H9 (cell line): ENCODE data around the gene MORC1. TPM values are rescaled to one million over a fixed set of nuclear protein-coding genes. Genes with fewer than 3 reads are reported as not detected.

Experiments used
- DNase-seq: peaks from one replicate; pipeline ENCODE4 v3.0.0-alpha.2; 2017
- H2AFZ ChIP-seq: one replicate; pipeline ENCODE4 v1.6.1; 2013; ENCODE audit warnings: mild to moderate bottlenecking, low read length, control low read depth, moderate library complexity
- H2AK5ac ChIP-seq: 2 replicates; pipeline ENCODE4 v1.6.1; 2013; ENCODE audit warnings: low read length, control low read depth, mixed read lengths; ENCODE audit not compliant: insufficient read length
- H2BK120ac ChIP-seq: one replicate; pipeline ENCODE4 v1.6.1; 2013; ENCODE audit warnings: low read depth, mild to moderate bottlenecking, low read length, control low read depth, inconsistent platforms; ENCODE audit not compliant: poor library complexity, severe bottlenecking
- H2BK12ac ChIP-seq: 2 replicates; pipeline ENCODE4 v1.6.1; 2013; ENCODE audit warnings: low read length, control low read depth, mixed read lengths, low read depth; ENCODE audit not compliant: insufficient read length
- H2BK15ac ChIP-seq: 2 replicates; pipeline ENCODE4 v1.6.1; 2013; ENCODE audit warnings: low read depth, low read length, control low read depth
- H2BK20ac ChIP-seq: one replicate; pipeline ENCODE4 v1.6.1; 2013; ENCODE audit warnings: low read depth, mild to moderate bottlenecking, low read length, control low read depth, inconsistent platforms; ENCODE audit not compliant: poor library complexity, severe bottlenecking
- H2BK5ac ChIP-seq: 2 replicates; pipeline ENCODE4 v1.6.1; 2013; ENCODE audit warnings: low read length, control low read depth, mixed read lengths; ENCODE audit not compliant: insufficient read length
- H3K14ac ChIP-seq: 2 replicates; pipeline ENCODE4 v1.6.1; 2013; ENCODE audit warnings: low read length, control low read depth; ENCODE audit not compliant: insufficient read depth
- H3K18ac ChIP-seq: 2 replicates; pipeline ENCODE4 v1.6.1; 2013; ENCODE audit warnings: low read depth, mild to moderate bottlenecking, mixed read lengths, low read length, control low read depth; ENCODE audit not compliant: insufficient read length
- H3K23ac ChIP-seq: 2 replicates; pipeline ENCODE4 v1.6.1; 2013; ENCODE audit warnings: low read length, control low read depth, mixed read lengths, low read depth; ENCODE audit not compliant: insufficient read length
- H3K23me2 ChIP-seq: 2 replicates; pipeline ENCODE4 v1.6.1; 2013; ENCODE audit warnings: low read depth, mild to moderate bottlenecking, mixed read lengths, low read length, control low read depth; ENCODE audit not compliant: insufficient read length, poor library complexity, severe bottlenecking
- H3K27ac ChIP-seq: 2 replicates; pipeline ENCODE4 v1.5.1; 2013; ENCODE audit warnings: low read length, control low read depth, mixed read lengths, low read depth; ENCODE audit not compliant: insufficient read length
- H3K27me3 ChIP-seq: 2 replicates; pipeline ENCODE4 v1.6.1; 2013; ENCODE audit warnings: low read length, control low read depth, inconsistent platforms; ENCODE audit not compliant: insufficient read depth
- H3K4ac ChIP-seq: 2 replicates; pipeline ENCODE4 v1.6.1; 2013; ENCODE audit warnings: low read depth, mild to moderate bottlenecking, control low read depth, inconsistent platforms, low read length, moderate library complexity
- H3K4me1 ChIP-seq: 2 replicates; pipeline ENCODE4 v1.6.1; 2013; ENCODE audit warnings: low read length, control low read depth, inconsistent platforms; ENCODE audit not compliant: insufficient read depth
- H3K4me2 ChIP-seq: 2 replicates; pipeline ENCODE4 v1.6.1; 2013; ENCODE audit warnings: low read length, control low read depth, mixed read lengths; ENCODE audit not compliant: insufficient read length, insufficient read depth
- H3K56ac ChIP-seq: 2 replicates; pipeline ENCODE4 v1.6.1; 2013; ENCODE audit warnings: low read depth, mild to moderate bottlenecking, mixed read lengths, low read length, control low read depth; ENCODE audit not compliant: insufficient read length
- H3K79me1 ChIP-seq: 2 replicates; pipeline ENCODE4 v1.6.1; 2013; ENCODE audit warnings: low read depth, mild to moderate bottlenecking, moderate library complexity, low read length, control low read depth, inconsistent platforms; ENCODE audit not compliant: insufficient read depth, poor library complexity, severe bottlenecking
- H3K79me2 ChIP-seq: 2 replicates; pipeline ENCODE4 v1.6.1; 2013; ENCODE audit warnings: low read length, control low read depth, inconsistent platforms; ENCODE audit not compliant: insufficient read depth
- H3K9ac ChIP-seq: 2 replicates; pipeline ENCODE4 v1.6.1; 2013; ENCODE audit warnings: low read length, control low read depth, mixed read lengths; ENCODE audit not compliant: insufficient read length; ENCODE audit errors: extremely low read depth
- H3K9me3 ChIP-seq: one replicate; pipeline ENCODE4 v1.6.1; 2013; ENCODE audit warnings: low read depth, low read length, inconsistent platforms; ENCODE audit not compliant: control insufficient read depth
- H3T11ph ChIP-seq: one replicate; pipeline ENCODE4 v1.6.1; 2013; ENCODE audit warnings: mild to moderate bottlenecking, low read length, control low read depth, inconsistent platforms
- H4K20me1 ChIP-seq: one replicate; pipeline ENCODE4 v1.6.1; 2013; ENCODE audit not compliant: control insufficient read depth, insufficient read length, insufficient read depth
- H4K5ac ChIP-seq: 2 replicates; pipeline ENCODE4 v1.6.1; 2013; ENCODE audit warnings: low read depth, mild to moderate bottlenecking, mixed read lengths, low read length, control low read depth; ENCODE audit not compliant: insufficient read length
- H4K8ac ChIP-seq: replicated peaks from 2 replicates; pipeline ENCODE4 v1.6.1; 2013; ENCODE audit warnings: low read length, control low read depth, mixed read lengths, low read depth; ENCODE audit not compliant: insufficient read length
- H4K91ac ChIP-seq: 2 replicates; pipeline ENCODE4 v1.6.1; 2013; ENCODE audit warnings: low read depth, mild to moderate bottlenecking, moderate library complexity, mixed read lengths, low read length, control low read depth; ENCODE audit not compliant: insufficient read length
- H3K27ac Mint-ChIP-seq, 3 experiments: 2 replicates in 2 of 3; 3 replicates in 1 of 3; pipeline ENCODE4 v1.8.0; 2020 to 2021; ENCODE audit warnings: mixed read lengths in 3 of 3, mild to moderate bottlenecking in 1 of 3, moderate library complexity in 1 of 3
- H3K27me3 Mint-ChIP-seq: 2 replicates; pipeline ENCODE4 v1.8.0; 2021; ENCODE audit warnings: low read depth, mild to moderate bottlenecking, moderate library complexity, mixed read lengths
- H3K36me3 Mint-ChIP-seq, 3 experiments: 2 replicates in 2 of 3; 3 replicates in 1 of 3; pipeline ENCODE4 v1.8.0; 2020 to 2021; ENCODE audit warnings: low read depth in 3 of 3, mixed read lengths in 3 of 3; ENCODE audit not compliant: insufficient read depth in 1 of 3
- H3K4me1 Mint-ChIP-seq, 2 experiments: 2 replicates each; pipeline ENCODE4 v1.8.0; 2020; ENCODE audit warnings: mixed read lengths in 2 of 2
- H3K4me3 Mint-ChIP-seq, 2 experiments: 2 replicates in 1 of 2; 3 replicates in 1 of 2; pipeline ENCODE4 v1.8.0; 2020 to 2021; ENCODE audit warnings: mild to moderate bottlenecking in 2 of 2, mixed read lengths in 2 of 2, moderate library complexity in 1 of 2
- H3K9me3 Mint-ChIP-seq, 2 experiments: 2 replicates in 1 of 2; 3 replicates in 1 of 2; pipeline ENCODE4 v1.8.0; 2020; ENCODE audit warnings: mild to moderate bottlenecking in 2 of 2, mixed read lengths in 2 of 2, moderate library complexity in 1 of 2
- CTCF ChIP-seq: fragments of 200-600 bp; sonication (generic); conservative IDR thresholded peaks from 3 replicates; pipeline ENCODE4 v1.8.0; 2021; ENCODE audit warnings: antibody characterized with exemption, mild to moderate bottlenecking
- WGBS: extraction: QIAGEN DNeasy Blood & Tissue Kit; methylation state at CpG from one replicate; pipeline ENCODE4 v1.1.7; 2013; ENCODE audit warnings: missing lambda C conversion rate, low lambda C conversion rate, mixed read lengths; ENCODE audit not compliant: insufficient read length; ENCODE audit errors: extremely low coverage; 5-methylcytosine and 5-hydroxymethylcytosine counted together
- total RNA-seq: library from RNA; stranded (reverse); gene quantifications from 2 replicates; pipeline ENCODE4 v1.2.1, GENCODE V29; 2021

Gene MORC1
- total RNA-seq, 1 experiment from 2014 or later: not detected

- Mint-ChIP-seq H3K36me3 (no peaks in the 10 kb centered on the region), H3K4me1 (no peaks in the 10 kb centered on the region), H3K4me3 (no peak overlapping the region), H3K9me3 (no peaks in the 10 kb centered on the region), H3K27ac (0 out of 7 replicates have a peak overlapping the region, but pooled peaks of 1 of the 3 experiments have one; percentile 42), H3K27me3 (no peaks in the 10 kb centered on the region)
- Histone ChIP-seq H4K20me1 (no peaks in the 10 kb centered on the region), H2BK15ac (no peak overlapping the region), H3K9ac (no peak overlapping the region), H3K27me3 (no peaks in the 10 kb centered on the region), H2BK120ac (no peak overlapping the region), H2BK5ac (no peak overlapping the region), H3K4me1 (no peaks in the 10 kb centered on the region), H2BK20ac (no peak overlapping the region), H3K27ac (no peak overlapping the region), H4K5ac (no peak overlapping the region), H3K18ac (no peak overlapping the region), H3K79me1 (no peaks in the 10 kb centered on the region), H4K8ac (no peak overlapping the region), H3K23ac (no peak overlapping the region), H3K56ac (no peak overlapping the region), H3T11ph (no peak overlapping the region), H3K4ac (no peak overlapping the region), H2AFZ (no peak overlapping the region), H3K4me2 (no peak overlapping the region), H3K23me2 (no peaks in the 10 kb centered on the region), H3K9me3 (no peaks in the 10 kb centered on the region), H2BK12ac (no peak overlapping the region), H3K79me2 (no peaks in the 10 kb centered on the region), H3K14ac (no peak overlapping the region), H4K91ac (no peak overlapping the region), H2AK5ac (no peak overlapping the region)
- DNase-seq: no peak
- WGBS: no CpG with 5 or more reads among the region's 7 CpGs
- no peak for TF ChIP-seq CTCF
Measured at GRCh38 chr3:109028753-109029152, 89.2 kb downstream of the MORC1 start.
